ENCODE measurements around the gene NT5DC1. TPM values are rescaled to one million over a fixed set of nuclear protein-coding genes. Genes with fewer than 3 reads are reported as not detected.
"Not testable (repeated sequence)": the region's sequence is repeated elsewhere in the genome, so short reads cannot be mapped to it uniquely, and the experiment has no call there.

The NT5DC1 gene
- total RNA-seq, 2 experiments from 2014 or later, result 29.5 to 32.9 TPM

- CTCF ChIA-PET, result interaction anchor here (0.9 to 2.2 kb wide), 6 partner anchors 16 to 87 kb away, joined by 3 to 22 read pairs (median 6); no protein-coding TSS in a partner anchor
- ATAC-seq; H3K4me3 Mint-ChIP-seq; H3K27me3 Mint-ChIP-seq (ENCODE audit: low read depth); H3K4me1 Mint-ChIP-seq (ENCODE audit: low read depth); H3K27ac Mint-ChIP-seq; H3K9me3 Mint-ChIP-seq (ENCODE audit: insufficient read depth); DNase-seq; H3K36me3 Mint-ChIP-seq (ENCODE audit: low read depth): not testable (repeated sequence)
- POLR2A ChIA-PET, result interaction anchor here (0.8 kb wide), 1 partner anchor 84 kb away, joined by 3 read pairs; no protein-coding TSS in a partner anchor
Observed at GRCh38 chr6:116096048-116096759, 4.4 kb upstream of the NT5DC1 start.

- ATAC-seq (no peak), DNase-seq (no peak)
- ChIA-PET POLR2A (no interaction called here), CTCF (interaction anchor here (0.7 to 2.2 kb wide), 4 partner anchors 10 to 86 kb away, joined by 4 to 22 read pairs (median 7); no protein-coding TSS in a partner anchor)
- no peaks in the 10 kb centered on the region for H3K9me3 Mint-ChIP-seq (ENCODE audit: insufficient read depth)
- H3K27ac Mint-ChIP-seq, result no peak overlapping the region
- peaks cover 3% of the 10 kb centered on the region for H3K36me3 Mint-ChIP-seq (ENCODE audit: low read depth)
- H3K4me3 Mint-ChIP-seq, result no peak overlapping the region
- H3K4me1 Mint-ChIP-seq (ENCODE audit: low read depth), result peaks cover 16% of the 10 kb centered on the region
- peaks cover 2% of the 10 kb centered on the region for H3K27me3 Mint-ChIP-seq (ENCODE audit: low read depth)
Observed at GRCh38 chr6:116096979-116097816, 3.5 kb upstream of the NT5DC1 start.

- ChIA-PET CTCF (interaction anchor here (1.6 kb wide), 1 partner anchor 13 kb away, joined by 4 read pairs; no protein-coding TSS in a partner anchor), POLR2A (no interaction called here)
- Mint-ChIP-seq H3K36me3 (ENCODE audit: low read depth) (peaks cover 3% of the 10 kb centered on the region), H3K27ac (no peak overlapping the region), H3K4me3 (no peak overlapping the region), H3K27me3 (ENCODE audit: low read depth) (peaks cover 2% of the 10 kb centered on the region), H3K4me1 (ENCODE audit: low read depth) (peaks cover 29% of the 10 kb centered on the region), H3K9me3 (ENCODE audit: insufficient read depth) (no peaks in the 10 kb centered on the region)
- no peak for ATAC-seq
- no peak for DNase-seq
Observed at GRCh38 chr6:116099036-116099435, 1.6 kb upstream of the NT5DC1 start.

- no peaks in the 10 kb centered on the region for H3K9me3 Mint-ChIP-seq (ENCODE audit: insufficient read depth)
- ChIA-PET CTCF (interaction anchor here (0.7 to 4.4 kb wide), 10 partner anchors 11 to 178 kb away, joined by 3 to 39 read pairs (median 4); no protein-coding TSS in a partner anchor), POLR2A (interaction anchor here (0.9 to 1.6 kb wide), 6 partner anchors 10 to 470 kb away, joined by 3 to 7 read pairs (median 5); partner anchors contain the start of genes RWDD1, TSPYL1 and TSPYL4)
- H3K27ac Mint-ChIP-seq, result peak overlapping the region; percentile 87
- DNase-seq, result no peak
- peaks cover 4% of the 10 kb centered on the region for H3K36me3 Mint-ChIP-seq (ENCODE audit: low read depth)
- peaks cover 2% of the 10 kb centered on the region for H3K27me3 Mint-ChIP-seq (ENCODE audit: low read depth)
- ATAC-seq, result peak; percentile 3
- peaks cover 35% of the 10 kb centered on the region for H3K4me1 Mint-ChIP-seq (ENCODE audit: low read depth)
- peak overlapping the region; percentile 88 for H3K4me3 Mint-ChIP-seq
Observed at GRCh38 chr6:116101302-116101718, 657 bp downstream of the NT5DC1 start.

- Mint-ChIP-seq H3K4me3 (peak overlapping the region; percentile 88), H3K36me3 (ENCODE audit: low read depth) (peaks cover 4% of the 10 kb centered on the region), H3K27me3 (ENCODE audit: low read depth) (peaks cover 2% of the 10 kb centered on the region), H3K27ac (peak overlapping the region; percentile 87), H3K9me3 (ENCODE audit: insufficient read depth) (no peaks in the 10 kb centered on the region), H3K4me1 (ENCODE audit: low read depth) (peaks cover 35% of the 10 kb centered on the region)
- ATAC-seq, result no peak
- POLR2A ChIA-PET, result interaction anchor here (1.0 to 1.6 kb wide), 2 partner anchors 177 to 469 kb away, joined by 3 to 5 read pairs; partner anchors contain the start of genes RWDD1 and TSPYL1
- CTCF ChIA-PET, result interaction anchor here (0.7 to 4.4 kb wide), 11 partner anchors 9 to 177 kb away, joined by 3 to 39 read pairs (median 3); no protein-coding TSS in a partner anchor
- no peak for DNase-seq
Observed at GRCh38 chr6:116101790-116102189, 1.1 kb downstream of the NT5DC1 start.

GRCh38 chr6:116102873-116103272 lies 2.2 kb downstream of the NT5DC1 start:
- DNase-seq, result no peak
- H3K27ac Mint-ChIP-seq, result no peak overlapping the region
- peaks cover 35% of the 10 kb centered on the region for H3K4me1 Mint-ChIP-seq (ENCODE audit: low read depth)
- H3K27me3 Mint-ChIP-seq (ENCODE audit: low read depth), result peaks cover 2% of the 10 kb centered on the region
- POLR2A ChIA-PET, result no interaction called here
- H3K4me3 Mint-ChIP-seq, result no peak overlapping the region
- CTCF ChIA-PET, result interaction anchor here (1.1 to 4.4 kb wide), 2 partner anchors 10 to 140 kb away, joined by 3 to 39 read pairs; no protein-coding TSS in a partner anchor
- ATAC-seq, result no peak
- H3K36me3 Mint-ChIP-seq (ENCODE audit: low read depth), result peaks cover 4% of the 10 kb centered on the region
- no peaks in the 10 kb centered on the region for H3K9me3 Mint-ChIP-seq (ENCODE audit: insufficient read depth)

GRCh38 chr6:116104636-116105035 lies 4.0 kb downstream of the NT5DC1 start:
- no peak overlapping the region for H3K4me3 Mint-ChIP-seq
- H3K4me1 Mint-ChIP-seq (ENCODE audit: low read depth), result peaks cover 35% of the 10 kb centered on the region
- no peak overlapping the region for H3K27ac Mint-ChIP-seq
- peaks cover 10% of the 10 kb centered on the region for H3K36me3 Mint-ChIP-seq (ENCODE audit: low read depth)
- DNase-seq (no peak), ATAC-seq (no peak)
- H3K9me3 Mint-ChIP-seq (ENCODE audit: insufficient read depth), result no peaks in the 10 kb centered on the region
- ChIA-PET CTCF (interaction anchor here (1.2 kb wide), 1 partner anchor 13 kb away, joined by 3 read pairs; no protein-coding TSS in a partner anchor), POLR2A (no interaction called here)
- no peaks in the 10 kb centered on the region for H3K27me3 Mint-ChIP-seq (ENCODE audit: low read depth)

GRCh38 chr6:116105247-116105646 lies 4.6 kb downstream of the NT5DC1 start:
- DNase-seq (no peak), ATAC-seq (no peak)
- Mint-ChIP-seq H3K9me3 (ENCODE audit: insufficient read depth) (no peaks in the 10 kb centered on the region), H3K27me3 (ENCODE audit: low read depth) (no peaks in the 10 kb centered on the region), H3K27ac (no peak overlapping the region), H3K4me3 (no peak overlapping the region), H3K36me3 (ENCODE audit: low read depth) (peaks cover 11% of the 10 kb centered on the region), H3K4me1 (ENCODE audit: low read depth) (peaks cover 32% of the 10 kb centered on the region)
- CTCF ChIA-PET, result interaction anchor here (1.2 kb wide), 1 partner anchor 12 kb away, joined by 3 read pairs; no protein-coding TSS in a partner anchor
- POLR2A ChIA-PET, result no interaction called here

- no peaks in the 10 kb centered on the region for H3K9me3 Mint-ChIP-seq (ENCODE audit: insufficient read depth)
- H3K4me3 Mint-ChIP-seq, result no peak overlapping the region
- H3K36me3 Mint-ChIP-seq (ENCODE audit: low read depth), result peaks cover 17% of the 10 kb centered on the region
- DNase-seq, result no peak
- no peak for ATAC-seq
- H3K4me1 Mint-ChIP-seq (ENCODE audit: low read depth), result peaks cover 29% of the 10 kb centered on the region
- POLR2A ChIA-PET, result no interaction called here
- no peaks in the 10 kb centered on the region for H3K27me3 Mint-ChIP-seq (ENCODE audit: low read depth)
- H3K27ac Mint-ChIP-seq, result no peak overlapping the region
- CTCF ChIA-PET, result no interaction called here
Observed at GRCh38 chr6:116106146-116106545, 5.5 kb downstream of the NT5DC1 start.

- DNase-seq, result no peak
- Mint-ChIP-seq H3K27me3 (ENCODE audit: low read depth) (no peaks in the 10 kb centered on the region), H3K4me1 (ENCODE audit: low read depth) (peaks cover 5% of the 10 kb centered on the region), H3K9me3 (ENCODE audit: insufficient read depth) (no peaks in the 10 kb centered on the region), H3K4me3 (no peak overlapping the region), H3K36me3 (ENCODE audit: low read depth) (peaks cover 22% of the 10 kb centered on the region), H3K27ac (no peak overlapping the region)
- CTCF ChIA-PET, result no interaction called here
- no peak for ATAC-seq
- POLR2A ChIA-PET, result no interaction called here
Observed at GRCh38 chr6:116108836-116109235, 8.2 kb downstream of the NT5DC1 start.

GRCh38 chr6:116111552-116112528 lies 11.2 kb downstream of the NT5DC1 start:
- H3K36me3 Mint-ChIP-seq (ENCODE audit: low read depth), result peaks cover 18% of the 10 kb centered on the region
- no peaks in the 10 kb centered on the region for H3K9me3 Mint-ChIP-seq (ENCODE audit: insufficient read depth)
- ChIA-PET CTCF (interaction anchor here (0.5 to 3.4 kb wide), 24 partner anchors 8 to 357 kb away, joined by 3 to 39 read pairs (median 4); partner anchors contain the start of genes COL10A1 and NT5DC1), POLR2A (no interaction called here)
- H3K4me3 Mint-ChIP-seq, result no peak overlapping the region
- no peaks in the 10 kb centered on the region for H3K27me3 Mint-ChIP-seq (ENCODE audit: low read depth)
- H3K27ac Mint-ChIP-seq, result no peak overlapping the region
- no peak for ATAC-seq
- peak; percentile 54 for DNase-seq
- no peaks in the 10 kb centered on the region for H3K4me1 Mint-ChIP-seq (ENCODE audit: low read depth)

All from activated CD8-positive, alpha-beta T cell treated with anti-CD3 and anti-CD28 coated beads, Interleukin-2, amount 10 ng/mL, durations not matched to agents 7 days and 5 days (primary cell).